HepG2 (cell line): ENCODE data around the gene TNK1. TPM values are rescaled to one million over a fixed set of nuclear protein-coding genes. Genes with fewer than 3 reads are reported as not detected.

Experiments used
- ADNP ChIP-seq: sonication (generic); formaldehyde crosslinking; IDR thresholded peaks from 2 replicates; pipeline ENCODE4 v1.4.0; 2020; ENCODE audit warnings: missing genetic modification reagents
- CBFB ChIP-seq: sonication (generic); formaldehyde crosslinking; IDR thresholded peaks from 2 replicates; pipeline ENCODE4 v1.4.0; 2020; ENCODE audit warnings: missing genetic modification reagents
- KLF12 ChIP-seq: sonication (generic); formaldehyde crosslinking; IDR thresholded peaks from 2 replicates; pipeline ENCODE4 v1.4.0; 2020; ENCODE audit warnings: missing genetic modification reagents, borderline replicate concordance
- MEF2D ChIP-seq: sonication (generic); formaldehyde crosslinking; IDR thresholded peaks from 2 replicates; pipeline ENCODE4 v1.5.1; 2020; ENCODE audit warnings: mild to moderate bottlenecking, missing genetic modification reagents
- SMAD3 ChIP-seq: sonication (generic); formaldehyde crosslinking; IDR thresholded peaks from 2 replicates; pipeline ENCODE4 v1.4.0; 2020; ENCODE audit warnings: missing genetic modification reagents
- SMC3 ChIP-seq: IDR thresholded peaks from 2 replicates; pipeline ENCODE4 v1.6.1; 2011; ENCODE audit warnings: low read length, improper control_type of control experiment
- SOX6 ChIP-seq, 2 experiments: fragments of 450-650 bp in 1 of 2; sonication (generic) in 1 of 2; formaldehyde crosslinking in 1 of 2; IDR thresholded peaks; 2 replicates each; pipeline versions ENCODE4 v1.4.0 to v1.6.1; 2017 to 2020; ENCODE audit warnings: antibody characterized with exemption in 1 of 2, mild to moderate bottlenecking in 1 of 2, missing genetic modification reagents in 1 of 2
- STAT5B ChIP-seq: sonication (generic); formaldehyde crosslinking; IDR thresholded peaks from 2 replicates; pipeline ENCODE4 v1.4.0; 2020; ENCODE audit warnings: missing genetic modification reagents
- ZFP1 ChIP-seq: IDR thresholded peaks from 2 replicates; pipeline ENCODE4 v1.6.1; 2016
- ZNF292 ChIP-seq: sonication (generic); formaldehyde crosslinking; IDR thresholded peaks from 2 replicates; pipeline ENCODE4 v1.8.1; 2022; ENCODE audit warnings: mild to moderate bottlenecking, low read depth, missing genetic modification reagents, borderline replicate concordance
- ZNF468 ChIP-seq: sonication (generic); formaldehyde crosslinking; IDR thresholded peaks from 2 replicates; pipeline ENCODE4 v1.8.0; 2022; ENCODE audit warnings: mild to moderate bottlenecking, moderate library complexity, missing genetic modification reagents
- ZNF543 ChIP-seq: sonication (generic); formaldehyde crosslinking; IDR thresholded peaks from 2 replicates; pipeline ENCODE4 v1.4.0; 2020; ENCODE audit warnings: mild to moderate bottlenecking, missing genetic modification reagents
- polyA plus RNA-seq, 8 experiments: library from polyadenylated mRNA; depleted of rRNA in 3 of 8; stranded (reverse) in 7 of 8; unstranded in 1 of 8; fragments of >200 nt; fragmentation: Illumina TruSeq in 4 of 8; extraction: Trizol in 4 of 8; gene quantifications; 2 replicates each; pipeline versions ENCODE4 v1.2.1 to v1.2.3, GENCODE V29; 2011 to 2016; ENCODE audit warnings: low read depth in 4 of 8, missing spikeins in 1 of 8, mixed read lengths in 1 of 8; ENCODE audit not compliant: insufficient read depth in 1 of 8
- total RNA-seq, 5 experiments: library from RNA; depleted of rRNA; stranded (reverse); fragments of >200 nt; fragmentation: Illumina TruSeq; extraction: Trizol; gene quantifications; 2 replicates each; pipeline ENCODE4 v1.2.3, GENCODE V29; 2016; ENCODE audit warnings: low read depth in 1 of 5
- TF ChIP-seq, protein P1 (sequence below): sonication (generic); formaldehyde crosslinking; IDR thresholded peaks from 2 replicates; pipeline ENCODE4 v1.4.0; 2020; ENCODE audit warnings: mild to moderate bottlenecking, missing genetic modification reagents
- TF ChIP-seq, protein P2 (sequence below): sonication (generic); formaldehyde crosslinking; conservative IDR thresholded peaks from 2 replicates; pipeline ENCODE4 v1.4.0; 2020; ENCODE audit warnings: mild to moderate bottlenecking, missing genetic modification reagents, moderate library complexity
- TF ChIP-seq, protein P3 (sequence below): IDR thresholded peaks from 2 replicates; pipeline ENCODE4 v1.4.0; 2020; ENCODE audit warnings: mild to moderate bottlenecking, missing genetic modification reagents

The TNK1 gene
- total and polyA plus RNA-seq, 2 of the 13 experiments (the other 11 are each of a cell fraction or from before 2014, with no cell fraction given): 2.0 to 3.5 TPM

DNA sequence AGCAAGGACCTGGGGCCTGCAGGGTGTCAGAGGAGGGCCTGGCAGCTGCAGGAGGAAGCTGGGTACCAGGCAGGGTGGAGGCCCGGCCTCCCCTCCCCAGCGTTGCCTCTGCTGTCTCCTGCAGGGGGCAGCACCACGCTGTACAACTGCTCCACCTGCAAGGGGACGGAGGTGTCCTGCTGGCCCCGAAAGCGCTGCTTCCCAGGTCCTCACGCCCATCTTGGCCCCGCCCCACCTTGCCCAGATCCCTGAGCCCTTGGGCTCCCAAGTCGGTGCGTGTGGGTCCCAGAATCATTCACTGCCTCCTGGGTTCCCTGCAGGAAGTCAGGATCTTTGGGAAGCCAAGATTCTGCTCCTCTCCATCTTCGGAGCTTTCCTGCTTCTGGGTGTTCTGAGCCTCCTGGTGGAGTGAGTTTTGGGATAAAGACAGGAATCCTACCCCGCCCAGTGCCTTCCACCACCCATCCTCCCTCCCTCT lies 24.8 kb upstream of the TNK1 start (continued):
- TF ChIP-seq, protein P1, sequence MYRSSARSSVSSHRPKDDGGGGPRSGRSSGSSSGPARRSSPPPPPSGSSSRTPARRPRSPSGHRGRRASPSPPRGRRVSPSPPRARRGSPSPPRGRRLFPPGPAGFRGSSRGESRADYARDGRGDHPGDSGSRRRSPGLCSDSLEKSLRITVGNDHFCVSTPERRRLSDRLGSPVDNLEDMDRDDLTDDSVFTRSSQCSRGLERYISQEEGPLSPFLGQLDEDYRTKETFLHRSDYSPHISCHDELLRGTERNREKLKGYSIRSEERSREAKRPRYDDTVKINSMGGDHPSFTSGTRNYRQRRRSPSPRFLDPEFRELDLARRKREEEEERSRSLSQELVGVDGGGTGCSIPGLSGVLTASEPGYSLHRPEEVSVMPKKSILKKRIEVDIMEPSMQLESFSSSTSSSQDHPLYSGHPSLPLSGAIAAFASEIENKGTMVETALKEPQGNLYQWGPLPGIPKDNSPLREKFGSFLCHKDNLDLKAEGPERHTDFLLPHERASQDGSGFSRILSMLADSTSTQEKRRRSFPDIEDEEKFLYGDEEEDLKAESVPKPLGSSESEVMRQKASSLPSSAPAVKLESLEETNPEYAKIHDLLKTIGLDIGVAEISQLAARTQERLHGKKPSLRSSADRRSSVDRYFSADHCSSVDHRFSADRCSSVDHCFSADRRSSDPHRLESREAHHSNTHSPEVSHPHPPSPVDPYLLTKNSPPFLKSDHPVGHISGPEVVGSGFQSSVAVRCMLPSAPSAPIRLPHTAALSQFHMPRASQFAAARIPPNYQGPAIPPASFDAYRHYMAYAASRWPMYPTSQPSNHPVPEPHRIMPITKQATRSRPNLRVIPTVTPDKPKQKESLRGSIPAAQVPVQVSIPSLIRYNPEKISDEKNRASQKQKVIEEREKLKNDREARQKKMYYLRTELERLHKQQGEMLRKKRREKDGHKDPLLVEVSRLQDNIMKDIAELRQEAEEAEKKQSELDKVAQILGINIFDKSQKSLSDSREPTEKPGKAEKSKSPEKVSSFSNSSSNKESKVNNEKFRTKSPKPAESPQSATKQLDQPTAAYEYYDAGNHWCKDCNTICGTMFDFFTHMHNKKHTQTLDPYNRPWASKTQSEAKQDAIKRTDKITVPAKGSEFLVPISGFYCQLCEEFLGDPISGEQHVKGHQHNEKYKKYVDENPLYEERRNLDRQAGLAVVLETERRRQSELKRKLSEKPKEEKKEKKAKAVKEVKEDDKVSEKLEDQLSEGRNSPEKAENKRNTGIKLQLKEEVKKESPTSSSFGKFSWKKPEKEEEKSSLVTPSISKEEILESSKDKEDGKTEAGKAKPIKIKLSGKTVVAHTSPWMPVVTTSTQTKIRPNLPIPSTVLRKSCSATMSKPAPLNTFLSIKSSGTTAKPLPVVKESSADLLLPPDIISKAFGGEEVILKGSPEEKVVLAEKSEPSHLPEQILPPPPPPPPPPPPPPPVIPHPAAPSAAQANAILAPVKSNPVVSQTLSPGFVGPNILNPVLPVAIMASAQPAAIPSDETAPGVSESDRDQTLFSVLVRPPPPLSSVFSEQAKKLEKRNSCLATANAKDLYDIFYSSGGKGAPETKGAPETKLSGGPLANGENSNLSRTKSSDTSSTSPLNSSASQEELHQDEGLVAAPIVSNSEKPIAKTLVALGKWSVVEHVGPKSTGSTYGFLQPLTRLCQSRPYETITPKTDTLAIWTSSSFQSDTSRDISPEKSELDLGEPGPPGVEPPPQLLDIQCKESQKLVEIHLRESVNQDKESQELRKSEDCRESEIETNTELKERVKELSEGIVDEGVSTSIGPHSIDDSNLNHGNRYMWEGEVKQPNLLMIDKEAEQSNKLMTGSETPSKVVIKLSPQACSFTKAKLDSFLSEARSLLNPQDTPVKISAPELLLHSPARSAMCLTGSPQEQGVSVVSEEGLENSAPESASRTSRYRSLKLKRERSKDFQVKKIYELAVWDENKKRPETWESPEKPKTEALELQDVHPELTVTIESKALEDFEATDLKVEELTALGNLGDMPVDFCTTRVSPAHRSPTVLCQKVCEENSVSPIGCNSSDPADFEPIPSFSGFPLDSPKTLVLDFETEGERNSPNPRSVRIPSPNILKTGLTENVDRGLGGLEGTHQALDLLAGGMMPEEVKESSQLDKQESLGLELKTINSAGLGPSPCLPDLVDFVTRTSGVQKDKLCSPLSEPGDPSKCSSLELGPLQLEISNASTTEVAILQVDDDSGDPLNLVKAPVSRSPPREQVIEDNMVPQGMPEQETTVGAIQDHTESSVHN (CRISPR knock-in tag): no peak
- TF ChIP-seq, protein P2, sequence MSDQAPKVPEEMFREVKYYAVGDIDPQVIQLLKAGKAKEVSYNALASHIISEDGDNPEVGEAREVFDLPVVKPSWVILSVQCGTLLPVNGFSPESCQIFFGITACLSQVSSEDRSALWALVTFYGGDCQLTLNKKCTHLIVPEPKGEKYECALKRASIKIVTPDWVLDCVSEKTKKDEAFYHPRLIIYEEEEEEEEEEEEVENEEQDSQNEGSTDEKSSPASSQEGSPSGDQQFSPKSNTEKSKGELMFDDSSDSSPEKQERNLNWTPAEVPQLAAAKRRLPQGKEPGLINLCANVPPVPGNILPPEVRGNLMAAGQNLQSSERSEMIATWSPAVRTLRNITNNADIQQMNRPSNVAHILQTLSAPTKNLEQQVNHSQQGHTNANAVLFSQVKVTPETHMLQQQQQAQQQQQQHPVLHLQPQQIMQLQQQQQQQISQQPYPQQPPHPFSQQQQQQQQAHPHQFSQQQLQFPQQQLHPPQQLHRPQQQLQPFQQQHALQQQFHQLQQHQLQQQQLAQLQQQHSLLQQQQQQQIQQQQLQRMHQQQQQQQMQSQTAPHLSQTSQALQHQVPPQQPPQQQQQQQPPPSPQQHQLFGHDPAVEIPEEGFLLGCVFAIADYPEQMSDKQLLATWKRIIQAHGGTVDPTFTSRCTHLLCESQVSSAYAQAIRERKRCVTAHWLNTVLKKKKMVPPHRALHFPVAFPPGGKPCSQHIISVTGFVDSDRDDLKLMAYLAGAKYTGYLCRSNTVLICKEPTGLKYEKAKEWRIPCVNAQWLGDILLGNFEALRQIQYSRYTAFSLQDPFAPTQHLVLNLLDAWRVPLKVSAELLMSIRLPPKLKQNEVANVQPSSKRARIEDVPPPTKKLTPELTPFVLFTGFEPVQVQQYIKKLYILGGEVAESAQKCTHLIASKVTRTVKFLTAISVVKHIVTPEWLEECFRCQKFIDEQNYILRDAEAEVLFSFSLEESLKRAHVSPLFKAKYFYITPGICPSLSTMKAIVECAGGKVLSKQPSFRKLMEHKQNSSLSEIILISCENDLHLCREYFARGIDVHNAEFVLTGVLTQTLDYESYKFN (CRISPR knock-in tag): no peak
- no peak for TF ChIP-seq SMAD3
- no peak for TF ChIP-seq ZNF468 (CRISPR knock-in tag)
- TF ChIP-seq SMC3: peak; percentile 49; the same call in 1 of the 2 replicates
- TF ChIP-seq SOX6 (IDR thresholded peaks at IDR 0.05): no peak
- no peak for TF ChIP-seq SOX6 (CRISPR knock-in tag; IDR thresholded peaks at IDR 0.05)
- TF ChIP-seq ZNF543: no peak
- TF ChIP-seq, protein P3, sequence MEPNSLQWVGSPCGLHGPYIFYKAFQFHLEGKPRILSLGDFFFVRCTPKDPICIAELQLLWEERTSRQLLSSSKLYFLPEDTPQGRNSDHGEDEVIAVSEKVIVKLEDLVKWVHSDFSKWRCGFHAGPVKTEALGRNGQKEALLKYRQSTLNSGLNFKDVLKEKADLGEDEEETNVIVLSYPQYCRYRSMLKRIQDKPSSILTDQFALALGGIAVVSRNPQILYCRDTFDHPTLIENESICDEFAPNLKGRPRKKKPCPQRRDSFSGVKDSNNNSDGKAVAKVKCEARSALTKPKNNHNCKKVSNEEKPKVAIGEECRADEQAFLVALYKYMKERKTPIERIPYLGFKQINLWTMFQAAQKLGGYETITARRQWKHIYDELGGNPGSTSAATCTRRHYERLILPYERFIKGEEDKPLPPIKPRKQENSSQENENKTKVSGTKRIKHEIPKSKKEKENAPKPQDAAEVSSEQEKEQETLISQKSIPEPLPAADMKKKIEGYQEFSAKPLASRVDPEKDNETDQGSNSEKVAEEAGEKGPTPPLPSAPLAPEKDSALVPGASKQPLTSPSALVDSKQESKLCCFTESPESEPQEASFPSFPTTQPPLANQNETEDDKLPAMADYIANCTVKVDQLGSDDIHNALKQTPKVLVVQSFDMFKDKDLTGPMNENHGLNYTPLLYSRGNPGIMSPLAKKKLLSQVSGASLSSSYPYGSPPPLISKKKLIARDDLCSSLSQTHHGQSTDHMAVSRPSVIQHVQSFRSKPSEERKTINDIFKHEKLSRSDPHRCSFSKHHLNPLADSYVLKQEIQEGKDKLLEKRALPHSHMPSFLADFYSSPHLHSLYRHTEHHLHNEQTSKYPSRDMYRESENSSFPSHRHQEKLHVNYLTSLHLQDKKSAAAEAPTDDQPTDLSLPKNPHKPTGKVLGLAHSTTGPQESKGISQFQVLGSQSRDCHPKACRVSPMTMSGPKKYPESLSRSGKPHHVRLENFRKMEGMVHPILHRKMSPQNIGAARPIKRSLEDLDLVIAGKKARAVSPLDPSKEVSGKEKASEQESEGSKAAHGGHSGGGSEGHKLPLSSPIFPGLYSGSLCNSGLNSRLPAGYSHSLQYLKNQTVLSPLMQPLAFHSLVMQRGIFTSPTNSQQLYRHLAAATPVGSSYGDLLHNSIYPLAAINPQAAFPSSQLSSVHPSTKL (CRISPR knock-in tag): 0 out of 2 replicates have a peak, but pooled peaks have one; percentile 9
- no peak for TF ChIP-seq MEF2D (CRISPR knock-in tag)
- no peak for TF ChIP-seq ZFP1 (CRISPR knock-in tag)
- TF ChIP-seq STAT5B (CRISPR knock-in tag): no peak
- TF ChIP-seq KLF12 (CRISPR knock-in tag): no peak
- TF ChIP-seq ADNP (CRISPR knock-in tag): no peak
- TF ChIP-seq ZNF292 (CRISPR knock-in tag): no peak
- peak; percentile 61; the same call in 1 of the 2 replicates for TF ChIP-seq CBFB (CRISPR knock-in tag)
